ENCODE measurements around the gene CTSG.
"Not testable (repeated sequence)": the region's sequence is repeated elsewhere in the genome, so short reads cannot be mapped to it uniquely, and the experiment has no call there.

Gene CTSG

GRCh38 chr14:24576182-24576581, at the start of gene CTSG:
Gene CTSG, minus strand, starts transcription at chr14:24576250. Its CDS starts 27 bp downstream, at chr14:24576223.
- no peak for DNase-seq

GRCh38 chr14:24613747-24614146, 37.7 kb upstream of the CTSG start:
- no peak for DNase-seq

GRCh38 chr14:24613241-24613640, 37.2 kb upstream of the CTSG start:
- DNase-seq: no peak

GRCh38 chr14:24612196-24612595, 36.1 kb upstream of the CTSG start:
- DNase-seq: no peak

GRCh38 chr14:24609655-24610344, 33.8 kb upstream of the CTSG start, which contains the start of gene GZMH:
Gene GZMH, minus strand, starts transcription at chr14:24609685. Its CDS starts 72 bp downstream, at chr14:24609613.
- DNase-seq: no peak

- DNase-seq: no peak
Observed at GRCh38 chr14:24607635-24608514, 31.8 kb upstream of the CTSG start.

- DNase-seq: no peak
Observed at GRCh38 chr14:24607081-24607480, 31.0 kb upstream of the CTSG start.

- no peak for DNase-seq
Observed at GRCh38 chr14:24606297-24606696, 30.2 kb upstream of the CTSG start.

- peak; percentile 70 to 72 for DNase-seq
Observed at GRCh38 chr14:24605435-24606190, 29.6 kb upstream of the CTSG start.

GRCh38 chr14:24597403-24597802, 21.4 kb upstream of the CTSG start:
- no peak for DNase-seq

- DNase-seq: no peak
Observed at GRCh38 chr14:24595073-24595808, 19.2 kb upstream of the CTSG start.

GRCh38 chr14:24591004-24591403, 15.0 kb upstream of the CTSG start:
- not testable (repeated sequence) for DNase-seq

GRCh38 chr14:24584402-24584801, 8.4 kb upstream of the CTSG start:
- not testable (repeated sequence) for DNase-seq

GRCh38 chr14:24578558-24578957, 2.5 kb upstream of the CTSG start:
- DNase-seq: no peak

GRCh38 chr14:24576771-24577170, 721 bp upstream of the CTSG start:
- no peak for DNase-seq

GRCh38 chr14:24574206-24574774, 1.8 kb downstream of the CTSG start:
- no peak for DNase-seq

GRCh38 chr14:24566318-24566717, 9.7 kb downstream of the CTSG start:
- no peak for DNase-seq

GRCh38 chr14:24565766-24566165, 10.3 kb downstream of the CTSG start:
- no peak for DNase-seq

- no peak for DNase-seq
Observed at GRCh38 chr14:24563505-24563904, 12.5 kb downstream of the CTSG start.

- DNase-seq: no peak
Observed at GRCh38 chr14:24556756-24557155, 19.3 kb downstream of the CTSG start.

- not testable (repeated sequence) for DNase-seq
Observed at GRCh38 chr14:24549064-24549463, 27.0 kb downstream of the CTSG start.

GRCh38 chr14:24542346-24542936, 33.6 kb downstream of the CTSG start:
- no peak for DNase-seq
